SHP77 (cell line): Measurements from ENCODE around the gene IDH1.
A peak's percentile ranks its signal among the peaks of the same experiment; 100 is the strongest.
"Not testable (repeated sequence)": the region's sequence is repeated elsewhere in the genome, so short reads cannot be mapped to it uniquely, and the experiment has no call there.

Experiments used
- DNase-seq, 2 experiments: peaks; one replicate each; lab custom pipeline; 2025; lab: John Stamatoyannopoulos, UW

Gene IDH1

GRCh38 chr2:208256849-208257813 is 2.3 kb upstream of the IDH1 start:
- DNase-seq = not testable (repeated sequence)

GRCh38 chr2:208256192-208256782 is 1.4 kb upstream of the IDH1 start:
- DNase-seq = no peak

GRCh38 chr2:208255557-208256106 is 761 bp upstream of the IDH1 start:
- DNase-seq = no peak

GRCh38 chr2:208254118-208254870 is 577 bp downstream of the IDH1 start:
- DNase-seq = peak; percentile 67 to 79

GRCh38 chr2:208253600-208254117 is 1.2 kb downstream of the IDH1 start:
- no peak for DNase-seq

GRCh38 chr2:208252716-208253492 is 2.0 kb downstream of the IDH1 start:
- DNase-seq = no peak

GRCh38 chr2:208251098-208251497 is 3.8 kb downstream of the IDH1 start:
- no peak for DNase-seq

- no peak for DNase-seq
Observed at GRCh38 chr2:208250388-208250787, 4.5 kb downstream of the IDH1 start.

GRCh38 chr2:208249296-208249695 is 5.6 kb downstream of the IDH1 start:
- no peak for DNase-seq

GRCh38 chr2:208248601-208249000 is 6.3 kb downstream of the IDH1 start:
- DNase-seq = no peak

- DNase-seq = no peak
Observed at GRCh38 chr2:208245746-208246145, 9.1 kb downstream of the IDH1 start.

GRCh38 chr2:208244422-208244821 is 10.4 kb downstream of the IDH1 start:
- no peak for DNase-seq

- DNase-seq = no peak
Observed at GRCh38 chr2:208240619-208241209, 14.2 kb downstream of the IDH1 start.

GRCh38 chr2:208239770-208240493 is 14.9 kb downstream of the IDH1 start:
- DNase-seq = no peak

GRCh38 chr2:208235860-208236259 is 19.0 kb downstream of the IDH1 start:
- DNase-seq = no peak

GRCh38 chr2:208234786-208235185 is 20.1 kb downstream of the IDH1 start:
- no peak for DNase-seq

GRCh38 chr2:208228476-208228875 is 26.4 kb downstream of the IDH1 start:
- DNase-seq = no peak

- no peak for DNase-seq
Observed at GRCh38 chr2:208227581-208228232, 27.2 kb downstream of the IDH1 start.

- no peak for DNase-seq
Observed at GRCh38 chr2:208224802-208225201, 30.1 kb downstream of the IDH1 start.

GRCh38 chr2:208222351-208222750 is 32.5 kb downstream of the IDH1 start:
- DNase-seq = no peak
